Effector memory CD4-positive, alpha-beta T cell (primary cell): Measurements from ENCODE around the gene CCDC92B.

ENCODE experiments used
- DNase-seq, 3 donors: peaks; one replicate each; pipeline ENCODE4 v3.0.0-alpha.2; 2020
- H3K27ac ChIP-seq: 2 replicates; pipeline ENCODE4 v1.7.0; 2013; ENCODE audit warnings: mild to moderate bottlenecking, low read length, moderate library complexity; ENCODE audit not compliant: insufficient read depth, poor library complexity, severe bottlenecking
- H3K27me3 ChIP-seq: replicated peaks from 2 replicates; pipeline ENCODE4 v1.7.0; 2013; ENCODE audit warnings: mild to moderate bottlenecking, low read length; ENCODE audit not compliant: insufficient read depth, control insufficient read depth, poor library complexity, severe bottlenecking
- H3K36me3 ChIP-seq: 2 replicates; pipeline ENCODE4 v1.7.0; 2013; ENCODE audit warnings: mild to moderate bottlenecking, low read length, moderate library complexity; ENCODE audit not compliant: control insufficient read depth, insufficient read depth
- H3K4me1 ChIP-seq: 2 replicates; pipeline ENCODE4 v1.7.0; 2013; ENCODE audit warnings: low read length, mild to moderate bottlenecking; ENCODE audit not compliant: control insufficient read depth, insufficient read depth, poor library complexity, severe bottlenecking
- H3K4me3 ChIP-seq: 2 replicates; pipeline ENCODE4 v1.7.0; 2013; ENCODE audit warnings: low read length, low read depth, mild to moderate bottlenecking; ENCODE audit not compliant: insufficient read depth, poor library complexity, severe bottlenecking
- H3K9me3 ChIP-seq: 2 replicates; pipeline ENCODE4 v1.7.0; 2013; ENCODE audit warnings: mild to moderate bottlenecking, low read length, moderate library complexity; ENCODE audit not compliant: control insufficient read depth

The CCDC92B gene

GRCh38 chr17:2691069-2691871 is 58.2 kb downstream of the CCDC92B start:
- no peaks in the 10 kb centered on the region for H3K27me3 ChIP-seq
- H3K4me1 ChIP-seq = peaks cover 2% of the 10 kb centered on the region
- no peak for DNase-seq
- no peak overlapping the region for H3K27ac ChIP-seq
- no peak overlapping the region for H3K4me3 ChIP-seq
- H3K9me3 ChIP-seq = no peaks in the 10 kb centered on the region
- peaks cover 30% of the 10 kb centered on the region for H3K36me3 ChIP-seq

GRCh38 chr17:2690165-2691068 is 59.0 kb downstream of the CCDC92B start:
- Histone ChIP-seq H3K4me1 (peaks cover 2% of the 10 kb centered on the region), H3K9me3 (no peaks in the 10 kb centered on the region), H3K4me3 (no peak overlapping the region), H3K36me3 (peaks cover 22% of the 10 kb centered on the region), H3K27ac (no peak overlapping the region), H3K27me3 (no peaks in the 10 kb centered on the region)
- no peak for DNase-seq

GRCh38 chr17:2689411-2690164 is 59.9 kb downstream of the CCDC92B start:
- Histone ChIP-seq H3K4me3 (no peak overlapping the region), H3K36me3 (peaks cover 16% of the 10 kb centered on the region), H3K4me1 (peaks cover 2% of the 10 kb centered on the region), H3K9me3 (no peaks in the 10 kb centered on the region), H3K27me3 (no peaks in the 10 kb centered on the region), H3K27ac (no peak overlapping the region)
- DNase-seq = no peak

GRCh38 chr17:2688351-2689342 is 60.8 kb downstream of the CCDC92B start:
- H3K4me3 ChIP-seq = no peak overlapping the region
- H3K36me3 ChIP-seq = peaks cover 17% of the 10 kb centered on the region
- no peaks in the 10 kb centered on the region for H3K27me3 ChIP-seq
- no peak overlapping the region for H3K27ac ChIP-seq
- peaks cover 2% of the 10 kb centered on the region for H3K4me1 ChIP-seq
- DNase-seq = no peak
- no peaks in the 10 kb centered on the region for H3K9me3 ChIP-seq

- no peaks in the 10 kb centered on the region for H3K27me3 ChIP-seq
- no peak overlapping the region for H3K4me3 ChIP-seq
- H3K27ac ChIP-seq = no peak overlapping the region
- no peak for DNase-seq
- H3K36me3 ChIP-seq = peaks cover 18% of the 10 kb centered on the region
- no peaks in the 10 kb centered on the region for H3K9me3 ChIP-seq
- peaks cover 2% of the 10 kb centered on the region for H3K4me1 ChIP-seq
Measured at GRCh38 chr17:2687074-2687418, 62.4 kb downstream of the CCDC92B start.

GRCh38 chr17:2685696-2686095 is 63.8 kb downstream of the CCDC92B start:
- Histone ChIP-seq H3K4me1 (peaks cover 2% of the 10 kb centered on the region), H3K4me3 (no peak overlapping the region), H3K27ac (no peak overlapping the region), H3K27me3 (no peaks in the 10 kb centered on the region), H3K36me3 (peaks cover 27% of the 10 kb centered on the region), H3K9me3 (no peaks in the 10 kb centered on the region)
- DNase-seq = no peak

- Histone ChIP-seq H3K4me1 (no peaks in the 10 kb centered on the region), H3K4me3 (no peak overlapping the region), H3K9me3 (no peaks in the 10 kb centered on the region), H3K36me3 (peaks cover 37% of the 10 kb centered on the region), H3K27me3 (no peaks in the 10 kb centered on the region), H3K27ac (no peak overlapping the region)
- DNase-seq = no peak
Measured at GRCh38 chr17:2684549-2684948, 64.9 kb downstream of the CCDC92B start.

- no peak overlapping the region for H3K27ac ChIP-seq
- DNase-seq = no peak
- H3K4me3 ChIP-seq = no peak overlapping the region
- no peaks in the 10 kb centered on the region for H3K27me3 ChIP-seq
- H3K36me3 ChIP-seq = peaks cover 38% of the 10 kb centered on the region
- no peaks in the 10 kb centered on the region for H3K9me3 ChIP-seq
- H3K4me1 ChIP-seq = no peaks in the 10 kb centered on the region
Measured at GRCh38 chr17:2683912-2684311, 65.5 kb downstream of the CCDC92B start.
